ENCODE data around the gene DPYD.

The DPYD gene

DNA sequence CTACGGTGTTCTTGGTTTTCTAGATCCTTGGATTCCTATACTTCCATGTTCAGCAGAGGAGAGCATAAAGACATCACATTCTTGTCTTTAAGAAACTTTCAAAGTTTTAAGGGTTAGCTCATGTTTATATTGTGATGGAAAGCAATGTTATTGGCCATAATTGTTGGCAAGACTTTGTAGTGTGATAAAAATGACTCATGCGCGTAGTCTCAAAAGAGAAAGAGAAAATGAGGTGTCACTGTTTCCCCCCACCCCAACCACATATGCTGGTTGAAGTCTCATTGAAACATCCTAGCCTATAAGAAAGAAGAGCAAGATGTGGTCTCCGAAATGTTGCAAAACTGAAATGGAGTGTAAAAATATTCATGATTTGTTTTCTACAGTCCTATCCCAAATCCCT, 850.5 kb downstream of the DPYD start:
- no peak for DNase-seq

DNA sequence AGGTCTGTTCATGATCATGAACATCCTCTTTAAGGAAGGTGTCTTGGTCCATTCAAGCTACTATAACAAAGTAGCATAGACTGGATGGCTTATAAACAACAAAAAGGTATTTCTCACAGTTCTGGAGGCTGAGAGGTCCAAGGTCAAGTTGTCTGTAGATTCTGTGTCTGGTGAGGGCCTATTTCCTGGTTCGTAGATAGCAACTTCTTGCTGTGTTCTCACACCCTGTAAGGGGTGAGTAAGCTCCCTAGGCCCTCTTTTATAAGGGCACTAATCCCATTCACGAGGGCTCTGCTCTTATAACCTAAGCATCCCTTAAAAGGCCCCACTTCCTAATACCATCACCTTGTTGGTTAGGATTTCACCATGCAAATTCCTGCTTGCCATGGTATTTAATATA, 851.5 kb downstream of the DPYD start:
- no peak for DNase-seq

- no peak for DNase-seq
Measured at GRCh38 chr1:97066860-97067259, 854.0 kb downstream of the DPYD start.

- DNase-seq = no peak
Measured at GRCh38 chr1:97063532-97063931, 857.3 kb downstream of the DPYD start.

DNA sequence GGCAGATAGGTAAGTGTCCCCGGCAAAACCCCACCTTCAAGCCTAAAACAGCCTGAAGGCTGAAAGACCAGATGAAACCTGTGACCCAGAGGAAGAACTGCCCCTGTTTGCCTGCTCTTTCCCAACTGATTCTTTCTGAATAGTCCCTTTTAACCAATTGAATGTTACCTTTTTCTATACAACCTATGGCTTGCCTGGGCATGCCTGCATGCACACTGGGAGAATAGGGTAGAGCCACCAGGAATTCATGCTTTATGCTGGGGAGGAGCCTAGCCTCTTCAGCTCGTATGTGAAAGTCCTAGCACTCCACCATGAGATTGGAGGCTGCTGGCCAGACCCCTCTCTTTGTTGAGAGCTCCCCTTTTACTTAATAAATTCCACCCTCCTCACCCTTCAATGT, 859.2 kb downstream of the DPYD start:
- no peak for DNase-seq

DNA sequence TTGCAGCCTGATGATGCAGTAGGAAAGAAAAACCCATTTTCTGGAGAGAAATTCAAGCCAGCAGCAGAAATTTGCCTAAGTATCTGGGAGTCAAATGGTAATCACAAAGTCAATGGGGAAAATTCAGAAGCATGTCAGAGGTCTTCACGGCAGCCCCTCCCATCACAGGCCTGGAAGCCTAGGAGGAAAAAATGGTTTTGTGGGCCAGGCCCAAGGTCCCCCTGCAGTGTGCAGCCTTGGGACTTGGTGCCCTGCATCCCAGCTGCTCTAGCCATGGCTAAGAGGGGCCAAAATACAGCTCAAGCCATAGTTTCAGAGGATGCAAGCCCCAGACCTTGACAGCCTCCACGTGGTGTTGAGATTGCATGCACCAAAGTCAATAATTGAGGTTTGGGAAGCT, 864.4 kb downstream of the DPYD start:
- no peak for DNase-seq

- no peak for DNase-seq
Measured at GRCh38 chr1:97053268-97053667, 867.6 kb downstream of the DPYD start.

DNA sequence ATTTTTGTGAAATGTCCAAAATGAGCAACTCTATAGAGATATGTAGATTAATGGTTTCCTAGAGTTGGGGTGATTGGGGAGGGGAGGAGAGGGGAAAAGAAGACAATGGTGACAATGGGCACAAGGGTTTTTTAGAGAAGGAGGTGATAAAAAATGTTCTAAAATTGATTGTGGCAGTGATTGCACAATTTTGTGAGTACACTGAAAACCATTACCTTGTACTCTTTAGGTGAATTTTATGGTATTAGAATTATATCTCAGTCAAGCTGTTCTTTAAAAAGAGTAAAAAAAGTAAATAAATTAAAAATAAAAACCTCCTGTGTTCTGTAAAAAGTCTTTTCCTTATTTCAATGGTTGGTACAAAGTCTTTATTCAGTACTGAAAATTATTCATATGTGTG, 869.0 kb downstream of the DPYD start:
- no peak for DNase-seq

DNA sequence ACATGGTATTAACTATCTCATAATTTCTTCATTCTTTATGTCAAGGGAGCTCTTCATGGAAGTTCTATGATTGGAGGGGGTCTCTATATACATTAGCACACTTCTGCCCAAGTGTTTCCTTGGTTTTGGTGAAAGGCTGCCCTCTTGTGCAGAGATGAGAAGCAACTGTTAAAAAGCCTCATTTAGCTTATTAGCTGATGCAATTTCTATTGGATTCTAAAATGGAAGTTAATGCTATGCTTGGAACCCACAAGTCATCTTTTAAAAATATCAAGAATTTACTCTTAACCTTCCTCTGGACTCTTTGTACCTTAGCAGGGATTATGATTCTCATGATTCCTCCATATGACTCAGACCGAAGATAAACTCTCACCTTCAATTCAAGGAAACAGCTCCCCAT, 870.3 kb downstream of the DPYD start:
- DNase-seq = no peak

DNA sequence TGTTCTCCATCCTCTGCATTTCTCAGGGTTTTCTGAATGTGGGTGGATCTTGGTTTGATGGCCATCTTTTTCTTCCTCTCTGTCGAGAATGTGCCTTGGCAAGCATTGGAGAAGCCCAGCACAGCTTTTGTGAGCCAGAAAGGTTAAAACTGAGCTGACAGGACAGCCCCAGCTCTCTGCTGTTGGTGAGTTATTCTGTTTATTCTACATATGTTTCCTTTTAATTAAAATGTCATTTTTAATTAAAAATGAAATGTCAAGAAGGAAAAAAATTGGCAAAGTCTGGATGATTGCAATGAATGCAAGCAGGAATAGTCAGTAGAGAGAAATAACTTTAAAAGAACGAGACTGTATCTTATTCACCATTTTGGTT, 873.4 kb downstream of the DPYD start:
- DNase-seq = no peak

GRCh38 chr1:97046765-97047420, 873.9 kb downstream of the DPYD start:
- DNase-seq = no peak

GRCh38 chr1:97044159-97044760, 876.6 kb downstream of the DPYD start:
- DNase-seq = no peak

- no peak for DNase-seq
Measured at GRCh38 chr1:97042551-97042950, 878.3 kb downstream of the DPYD start.

- DNase-seq = no peak
Measured at GRCh38 chr1:97041026-97041425, 879.8 kb downstream of the DPYD start.

- DNase-seq = no peak
Measured at GRCh38 chr1:97038410-97038809, 882.4 kb downstream of the DPYD start.

DNA sequence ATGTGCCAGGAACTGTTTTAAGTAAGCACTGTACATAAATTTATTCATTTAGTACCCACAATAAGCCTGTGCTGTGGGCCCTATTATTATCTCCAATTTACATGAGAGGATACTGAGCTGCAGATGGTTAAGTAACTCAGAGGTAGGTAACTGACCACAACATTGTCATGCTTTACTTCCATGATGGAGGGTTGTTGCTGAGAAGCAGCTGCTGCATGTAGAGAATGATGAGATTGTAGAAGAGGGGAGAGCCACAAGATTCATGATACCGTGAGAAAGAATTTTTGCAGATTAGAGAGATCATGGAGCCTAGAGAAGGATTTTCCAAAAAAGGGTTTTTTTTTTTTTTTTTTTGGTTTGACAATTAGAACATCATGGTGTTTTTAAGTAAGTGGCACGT, 886.2 kb downstream of the DPYD start:
- no peak for DNase-seq

DNA sequence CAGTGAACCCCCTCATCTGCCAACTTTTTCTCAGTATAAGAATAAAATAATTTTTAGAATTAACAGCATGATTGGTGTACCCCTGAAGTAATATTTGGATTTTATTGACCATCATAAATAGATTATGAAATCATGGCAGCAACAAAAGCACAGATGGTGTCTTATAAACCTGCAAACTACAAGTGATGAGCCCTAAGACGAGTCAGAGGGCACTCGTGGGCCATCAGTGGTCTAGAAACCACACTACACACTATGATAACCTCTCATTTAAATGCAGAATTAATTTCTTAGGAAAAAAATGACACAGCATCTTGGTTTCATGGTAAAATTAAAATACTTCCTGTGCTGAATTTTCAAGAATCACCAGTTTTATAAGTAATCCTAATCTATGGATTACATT, 886.9 kb downstream of the DPYD start:
- DNase-seq = no peak
